GM08714 (cell line): Measurements from ENCODE around the gene EXOSC9.

ENCODE experiments used
- H3K4me3 ChIP-seq: fragments of 200-500 bp; sonication (Bioruptor generic); 2 replicates; pipeline ENCODE4 v1.5.1; 2014; ENCODE audit warnings: mild to moderate bottlenecking, low read length, inconsistent platforms
- ZNF274 ChIP-seq: IDR thresholded peaks from 2 replicates; pipeline ENCODE4 v1.6.1; 2012; ENCODE audit warnings: mild to moderate bottlenecking, low read depth, low read length

The EXOSC9 gene

DNA sequence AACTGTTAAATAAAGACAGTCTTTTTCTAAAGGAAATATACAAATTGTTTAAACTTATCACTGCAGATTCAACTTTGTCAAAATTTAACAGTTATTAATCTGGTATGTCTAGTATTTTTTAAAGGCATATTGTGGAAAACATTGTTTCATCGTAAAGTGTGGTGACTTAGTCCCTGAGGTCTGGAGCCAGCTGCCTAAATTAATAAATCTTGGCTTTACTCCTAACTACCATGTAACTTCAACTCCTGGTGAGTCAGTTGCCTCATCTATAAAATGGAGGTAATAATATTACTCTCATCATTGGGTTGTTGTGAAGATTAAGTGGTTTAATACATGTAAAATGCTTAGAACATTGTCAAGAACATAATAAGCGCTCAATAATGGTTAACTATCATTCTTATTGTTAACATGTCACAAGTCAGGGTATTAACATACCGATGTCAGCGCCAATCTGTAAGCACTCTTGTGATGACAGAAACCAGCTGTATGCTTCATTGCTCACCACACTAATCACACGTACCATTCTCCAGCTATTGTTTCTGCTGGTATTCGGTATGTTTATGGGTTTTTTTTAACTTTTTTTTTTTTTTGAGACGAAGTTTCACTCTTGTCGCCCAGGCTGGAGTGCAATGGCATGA, 22.0 kb upstream of the EXOSC9 start:
- TF ChIP-seq ZNF274 = no peak
- H3K4me3 ChIP-seq = no peak overlapping the region

DNA sequence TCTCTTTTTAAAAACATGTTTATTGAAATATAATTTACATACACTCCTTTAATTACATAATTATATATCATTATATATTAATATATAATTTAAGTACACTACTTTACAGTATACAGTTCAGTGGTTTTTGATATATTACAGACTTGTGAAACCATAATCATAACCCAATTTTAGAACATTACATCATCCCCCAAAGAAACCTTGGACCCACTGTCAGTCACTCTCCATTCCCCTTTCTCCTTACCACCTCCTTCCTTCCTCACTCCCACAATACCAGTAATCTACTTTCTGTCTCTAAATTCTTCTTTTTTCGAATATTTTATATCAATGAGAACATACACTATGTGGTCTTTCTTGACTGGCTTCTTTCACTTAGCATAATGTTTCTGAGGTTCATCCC, 17.9 kb upstream of the EXOSC9 start:
- TF ChIP-seq ZNF274 = no peak
- H3K4me3 ChIP-seq = no peak overlapping the region

GRCh38 chr4:121784401-121784800, 16.7 kb upstream of the EXOSC9 start:
- no peak for TF ChIP-seq ZNF274
- H3K4me3 ChIP-seq = no peak overlapping the region

DNA sequence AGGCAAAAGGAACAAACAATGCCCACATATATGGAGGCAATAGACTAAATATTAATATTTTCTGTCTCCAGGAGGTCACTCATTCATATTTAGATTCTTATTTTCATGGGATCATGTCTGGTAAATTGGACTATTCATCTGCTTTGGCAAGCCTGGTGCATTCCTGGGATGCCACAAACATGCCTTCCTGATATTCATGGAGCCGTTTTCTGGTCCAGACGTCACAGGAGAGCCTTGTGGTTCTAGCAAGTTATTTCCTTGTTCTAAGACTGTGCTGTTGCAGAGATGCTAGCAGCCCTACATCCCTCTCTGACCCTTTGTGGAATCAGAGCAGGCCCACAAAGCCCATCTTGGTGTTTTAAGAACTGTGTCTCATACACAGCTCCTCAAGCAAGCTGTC, 16.1 kb upstream of the EXOSC9 start:
- TF ChIP-seq ZNF274 = no peak

DNA sequence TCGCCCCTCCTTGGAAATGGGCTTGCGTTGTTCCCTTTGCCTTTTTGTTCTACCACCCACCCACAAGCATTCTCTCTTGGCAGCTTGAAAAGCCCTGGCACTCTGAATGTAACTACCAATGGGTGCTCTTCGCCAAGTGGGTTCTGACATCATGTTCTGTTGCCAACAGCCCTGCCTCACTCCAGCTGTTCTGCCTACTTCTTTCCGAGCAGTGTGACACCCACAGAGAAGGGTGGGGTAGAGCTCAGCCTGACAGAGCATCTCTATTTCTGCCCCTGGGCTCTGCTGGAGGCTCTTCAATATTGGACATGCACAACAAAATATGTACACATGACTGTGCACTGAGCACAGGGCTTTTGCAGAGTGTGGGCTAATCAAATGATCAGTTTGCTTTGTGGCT, 15.6 kb upstream of the EXOSC9 start:
- H3K4me3 ChIP-seq = no peak overlapping the region
- no peak for TF ChIP-seq ZNF274

More for the DNA sequence above, 16.1 kb upstream of the EXOSC9 start:
- H3K4me3 ChIP-seq = no peak overlapping the region

- no peak overlapping the region for H3K4me3 ChIP-seq
- no peak for TF ChIP-seq ZNF274
Measured at GRCh38 chr4:121786221-121786620, 14.9 kb upstream of the EXOSC9 start.

- no peak overlapping the region for H3K4me3 ChIP-seq
- TF ChIP-seq ZNF274 = no peak
Measured at GRCh38 chr4:121788896-121789295, 12.2 kb upstream of the EXOSC9 start.

DNA sequence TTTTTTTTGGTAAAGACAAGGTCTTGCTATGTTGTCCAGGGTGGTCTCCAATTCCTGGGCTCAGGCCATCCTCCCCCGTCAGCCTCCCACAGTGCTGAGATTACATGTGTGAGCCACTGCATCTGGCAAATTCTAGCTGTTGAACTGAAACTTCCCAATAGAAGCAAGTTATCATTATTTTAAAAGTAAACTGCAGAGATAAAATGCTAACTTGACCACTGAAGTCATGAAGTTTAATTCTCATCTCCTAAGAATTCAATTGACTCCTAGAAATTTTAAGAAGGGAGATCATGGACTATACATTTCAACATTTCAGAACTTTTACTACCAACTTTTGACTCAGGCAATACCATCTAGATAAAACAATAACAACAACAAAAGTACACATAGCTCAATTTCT, 11.7 kb upstream of the EXOSC9 start:
- TF ChIP-seq ZNF274 = no peak
- H3K4me3 ChIP-seq = no peak overlapping the region

DNA sequence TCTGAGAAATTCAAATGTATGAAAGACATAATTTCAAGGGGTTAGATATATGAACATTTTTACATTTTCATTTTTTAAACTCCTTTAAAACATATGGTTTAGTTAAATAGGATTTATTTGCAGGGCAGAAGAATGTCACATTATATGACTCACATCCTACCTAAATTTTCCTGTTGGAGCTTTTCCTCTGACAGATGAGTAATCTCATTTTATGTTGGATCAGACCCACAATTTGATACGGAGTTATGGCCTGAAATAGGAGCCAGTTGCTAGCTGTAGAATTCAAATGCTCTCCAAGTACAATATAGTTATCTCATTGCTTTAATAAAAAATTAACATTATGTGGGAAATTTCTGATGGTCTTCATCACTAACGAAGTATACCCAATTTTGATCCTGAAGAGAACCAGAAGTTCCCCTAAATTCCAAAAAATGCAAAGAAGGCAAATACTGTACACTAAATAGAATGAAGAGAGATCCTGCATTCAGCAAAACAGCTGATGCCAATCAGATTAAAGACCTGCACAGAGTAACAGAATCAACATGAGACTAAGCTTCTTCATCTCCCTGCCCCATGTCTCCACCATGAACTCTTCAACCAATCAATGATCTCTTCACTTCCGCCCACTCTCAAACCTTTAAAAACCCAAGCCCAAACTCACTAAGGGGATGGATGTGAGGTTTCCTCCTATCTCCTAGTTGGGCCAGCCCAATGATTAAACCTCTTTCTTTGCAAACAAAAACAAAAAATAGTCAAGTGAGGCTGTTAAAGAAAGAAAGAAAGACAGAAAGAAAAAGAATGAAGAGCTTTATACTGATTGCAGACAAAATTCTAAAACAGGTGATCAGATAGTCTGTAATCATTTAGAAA, 10.9 kb upstream of the EXOSC9 start:
- TF ChIP-seq ZNF274 = no peak
- H3K4me3 ChIP-seq = no peak overlapping the region

- H3K4me3 ChIP-seq = no peak overlapping the region
- no peak for TF ChIP-seq ZNF274
Measured at GRCh38 chr4:121790976-121791375, 10.1 kb upstream of the EXOSC9 start.

DNA sequence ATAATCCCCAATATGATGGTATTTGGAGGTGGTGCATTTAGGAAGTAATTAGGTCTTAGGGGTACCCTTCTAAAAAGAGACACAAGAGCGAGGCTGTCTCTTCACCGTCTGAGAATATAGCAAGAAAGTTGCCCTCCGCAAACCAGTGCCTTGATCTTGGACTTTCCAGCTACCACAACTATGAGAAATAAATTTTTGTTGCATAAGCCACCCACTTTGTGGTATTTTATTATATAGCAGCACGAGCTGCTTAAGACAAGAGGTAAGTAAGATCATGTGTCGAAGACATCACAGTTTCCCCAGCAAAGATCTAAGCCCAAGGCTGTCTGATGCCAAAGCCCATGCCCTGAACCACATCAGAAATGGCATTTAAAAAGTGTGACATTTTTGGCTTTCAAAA, 9.6 kb upstream of the EXOSC9 start:
- no peak overlapping the region for H3K4me3 ChIP-seq

GRCh38 chr4:121792966-121793365, 8.2 kb upstream of the EXOSC9 start:
- H3K4me3 ChIP-seq = no peak overlapping the region
- TF ChIP-seq ZNF274 = no peak

More for the DNA sequence above, 9.6 kb upstream of the EXOSC9 start:
- TF ChIP-seq ZNF274 = no peak

DNA sequence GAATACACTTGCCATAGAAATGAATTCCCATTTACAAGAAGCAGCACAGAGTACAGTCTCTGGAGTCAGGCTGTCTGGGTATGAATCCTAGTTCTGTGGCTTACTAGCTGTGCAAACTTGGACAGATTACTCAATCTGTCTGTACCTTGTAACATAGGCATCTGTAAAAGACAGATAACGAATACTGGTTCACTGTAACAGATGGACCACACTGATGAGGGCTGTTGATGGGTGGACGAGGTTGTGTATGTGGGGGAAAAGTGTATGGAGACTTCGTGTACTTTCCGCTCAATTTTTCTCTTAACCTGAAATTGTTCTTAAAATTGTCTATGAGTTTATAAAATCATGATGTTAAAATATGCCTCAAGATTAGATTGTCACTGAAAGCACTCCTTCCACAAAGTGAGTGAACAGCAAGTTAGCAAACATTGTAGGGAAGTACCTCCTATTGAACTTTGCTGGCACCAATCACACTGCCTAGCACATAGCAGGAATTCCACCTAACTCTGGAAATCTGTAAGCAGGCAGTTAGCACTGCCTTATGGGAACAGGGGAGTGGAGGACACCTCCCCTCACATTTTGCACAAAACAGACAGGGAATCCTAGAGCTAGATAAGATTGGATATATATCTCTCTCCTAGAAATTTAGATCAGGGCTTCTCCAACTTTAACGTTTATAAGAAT, 6.5 kb upstream of the EXOSC9 start:
- H3K4me3 ChIP-seq = no peak overlapping the region
- TF ChIP-seq ZNF274 = no peak

DNA sequence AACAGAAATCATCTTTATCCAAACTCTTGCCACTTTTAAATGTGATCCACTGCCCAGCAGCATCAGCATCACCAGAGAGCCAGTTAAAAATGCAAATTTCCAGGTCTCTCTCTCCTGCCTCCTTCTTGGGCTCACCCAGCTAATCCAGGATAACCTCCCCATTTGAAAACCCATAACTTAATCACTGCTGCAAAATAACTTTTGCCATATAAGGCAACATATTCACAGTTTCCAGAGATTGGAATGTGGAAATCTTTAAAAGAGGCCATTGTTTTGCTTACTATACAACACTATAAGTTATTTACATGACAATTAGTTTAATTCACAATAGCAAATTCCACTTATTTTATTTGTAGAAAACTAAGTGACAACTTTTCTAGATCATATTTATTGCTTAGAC, 4.8 kb upstream of the EXOSC9 start:
- no peak for TF ChIP-seq ZNF274
- H3K4me3 ChIP-seq = no peak overlapping the region

- no peak for TF ChIP-seq ZNF274
- H3K4me3 ChIP-seq = no peak overlapping the region
Measured at GRCh38 chr4:121799208-121799823, 1.8 kb upstream of the EXOSC9 start.
